DOHH2 (cell line): ENCODE measurements around the gene TMEM140.

ENCODE experiments used
- H3F3A ChIP-seq: fragments of 200-600 bp; sonication (generic), shearing (Covaris generic); 2 replicates; pipeline ENCODE4 v1.6.0; 2016; ENCODE audit warnings: antibody characterized with exemption, mild to moderate bottlenecking; ENCODE audit not compliant: control insufficient read depth, insufficient read depth
- H3K27ac ChIP-seq: fragments of 200-600 bp; sonication (generic); 2 replicates; pipeline ENCODE4 v1.5.1; 2014; ENCODE audit warnings: low read depth, mild to moderate bottlenecking, low read length, moderate library complexity
- H3K27me3 ChIP-seq: fragments of 200-600 bp; sonication (generic); 2 replicates; pipeline ENCODE4 v1.6.1; 2014; ENCODE audit warnings: mild to moderate bottlenecking, low read length, mixed read lengths; ENCODE audit not compliant: control insufficient read depth
- H3K36me3 ChIP-seq: fragments of 200-600 bp; sonication (generic); 2 replicates; pipeline ENCODE4 v1.6.1; 2014; ENCODE audit warnings: mild to moderate bottlenecking, low read length, moderate library complexity, mixed read lengths; ENCODE audit not compliant: control insufficient read depth
- H3K4me1 ChIP-seq: fragments of 200-600 bp; sonication (generic); 2 replicates; pipeline ENCODE4 v1.6.1; 2014; ENCODE audit warnings: mild to moderate bottlenecking, low read length, mixed read lengths; ENCODE audit not compliant: control insufficient read depth
- H3K4me2 ChIP-seq: fragments of 200-600 bp; sonication (generic); 2 replicates; pipeline ENCODE4 v1.6.0; 2014; ENCODE audit warnings: mild to moderate bottlenecking, low read length, moderate library complexity
- H3K4me3 ChIP-seq: fragments of 200-600 bp; sonication (generic); 2 replicates; pipeline ENCODE4 v1.5.1; 2014; ENCODE audit warnings: mild to moderate bottlenecking, low read length, mixed read lengths
- H3K79me2 ChIP-seq: fragments of 200-600 bp; sonication (generic); 2 replicates; pipeline ENCODE4 v1.6.1; 2014; ENCODE audit warnings: mild to moderate bottlenecking, low read length, mixed read lengths; ENCODE audit not compliant: control insufficient read depth
- H3K9me2 ChIP-seq: fragments of 200-600 bp; sonication (generic); replicated peaks from 2 replicates; pipeline ENCODE4 v1.6.1; 2014; ENCODE audit warnings: mild to moderate bottlenecking, low read length, mixed read lengths; ENCODE audit not compliant: control insufficient read depth
- H3K9me3 ChIP-seq: fragments of 200-600 bp; sonication (generic); 2 replicates; pipeline ENCODE4 v1.6.1; 2014; ENCODE audit warnings: antibody characterized with exemption, low read length, mixed read lengths; ENCODE audit not compliant: control insufficient read depth, insufficient read depth
- H4K20me1 ChIP-seq: fragments of 200-600 bp; sonication (generic); 2 replicates; pipeline ENCODE4 v1.6.0; 2014; ENCODE audit warnings: low read depth, mild to moderate bottlenecking, antibody characterized with exemption, low read length, moderate library complexity; ENCODE audit not compliant: control insufficient read depth, insufficient read depth
- EZH2phosphoT487 ChIP-seq: fragments of 200-600 bp; sonication (generic); IDR thresholded peaks from 2 replicates; pipeline ENCODE4 v1.6.1; 2017; ENCODE audit warnings: borderline replicate concordance, mild to moderate bottlenecking, antibody characterized with exemption, low read length, moderate library complexity, mixed read lengths
- TF ChIP-seq, protein P1 (sequence below): fragments of 200-600 bp; sonication (generic); IDR thresholded peaks from one replicate; pipeline ENCODE4 v1.5.1; 2014; ENCODE audit warnings: antibody characterized with exemption, mild to moderate bottlenecking, low read depth, low read length; ENCODE audit not compliant: poor library complexity, severe bottlenecking

TMEM140 gene

DNA sequence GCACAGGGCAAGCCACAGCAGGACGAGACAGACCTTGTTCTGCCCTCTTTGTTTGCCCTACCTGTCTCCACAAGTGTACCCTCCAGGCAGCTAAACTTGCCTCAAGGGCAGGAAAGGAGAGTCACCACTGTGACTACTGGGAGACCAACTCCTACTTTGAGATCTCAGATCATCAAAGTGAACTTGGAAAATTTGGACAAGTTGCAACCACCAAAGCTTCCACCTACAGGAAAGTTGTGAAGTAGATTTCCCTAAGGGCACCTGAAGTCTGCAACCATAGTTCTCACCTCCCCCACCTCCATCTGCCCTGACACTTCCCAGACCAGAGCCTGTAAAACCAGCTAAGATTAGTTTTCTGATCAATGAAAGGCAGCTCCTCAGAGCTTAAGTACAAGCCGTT is 66.0 kb downstream of the TMEM140 start:
- Histone ChIP-seq H3K4me1 (peaks cover 23% of the 10 kb centered on the region), H3K79me2 (peaks cover 8% of the 10 kb centered on the region; the same call in 1 of the 2 replicates), H3K9me2 (no peaks in the 10 kb centered on the region), H3K27me3 (no peaks in the 10 kb centered on the region), H3F3A (no peaks in the 10 kb centered on the region), H3K4me2 (no peak overlapping the region), H4K20me1 (no peaks in the 10 kb centered on the region), H3K4me3 (no peak overlapping the region), H3K36me3 (0 out of 2 replicates have a peak, but pooled peaks cover 3% of the 10 kb centered on the region), H3K27ac (no peak overlapping the region), H3K9me3 (no peaks in the 10 kb centered on the region)
- no peak for TF ChIP-seq EZH2phosphoT487
- TF ChIP-seq, protein P1, sequence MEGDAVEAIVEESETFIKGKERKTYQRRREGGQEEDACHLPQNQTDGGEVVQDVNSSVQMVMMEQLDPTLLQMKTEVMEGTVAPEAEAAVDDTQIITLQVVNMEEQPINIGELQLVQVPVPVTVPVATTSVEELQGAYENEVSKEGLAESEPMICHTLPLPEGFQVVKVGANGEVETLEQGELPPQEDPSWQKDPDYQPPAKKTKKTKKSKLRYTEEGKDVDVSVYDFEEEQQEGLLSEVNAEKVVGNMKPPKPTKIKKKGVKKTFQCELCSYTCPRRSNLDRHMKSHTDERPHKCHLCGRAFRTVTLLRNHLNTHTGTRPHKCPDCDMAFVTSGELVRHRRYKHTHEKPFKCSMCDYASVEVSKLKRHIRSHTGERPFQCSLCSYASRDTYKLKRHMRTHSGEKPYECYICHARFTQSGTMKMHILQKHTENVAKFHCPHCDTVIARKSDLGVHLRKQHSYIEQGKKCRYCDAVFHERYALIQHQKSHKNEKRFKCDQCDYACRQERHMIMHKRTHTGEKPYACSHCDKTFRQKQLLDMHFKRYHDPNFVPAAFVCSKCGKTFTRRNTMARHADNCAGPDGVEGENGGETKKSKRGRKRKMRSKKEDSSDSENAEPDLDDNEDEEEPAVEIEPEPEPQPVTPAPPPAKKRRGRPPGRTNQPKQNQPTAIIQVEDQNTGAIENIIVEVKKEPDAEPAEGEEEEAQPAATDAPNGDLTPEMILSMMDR: no peak

DNA sequence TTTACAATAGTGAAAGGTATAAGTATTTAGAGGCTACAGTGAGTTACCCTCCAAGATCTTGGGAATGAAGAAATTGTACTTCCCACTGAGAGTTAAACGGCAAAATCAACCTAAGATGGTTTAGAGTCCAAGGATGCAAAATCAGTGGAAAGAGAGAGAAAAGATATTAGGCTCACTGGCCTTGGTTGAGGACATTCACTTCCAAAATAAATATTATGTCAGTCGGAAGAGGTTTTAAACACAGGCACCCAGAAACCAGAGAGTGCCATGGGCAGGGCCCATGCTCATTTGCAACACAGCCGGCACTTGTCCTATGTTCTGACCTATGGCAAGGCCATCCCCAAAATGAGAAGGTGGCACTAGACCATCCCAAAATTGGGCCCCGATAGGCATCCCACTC is 67.3 kb downstream of the TMEM140 start:
- Histone ChIP-seq H3K27me3 (0 out of 2 replicates have a peak, but pooled peaks cover 2% of the 10 kb centered on the region), H3K4me2 (no peak overlapping the region), H3K36me3 (no peaks in the 10 kb centered on the region), H3K9me2 (no peaks in the 10 kb centered on the region), H3K27ac (no peak overlapping the region), H3K9me3 (no peaks in the 10 kb centered on the region), H3K79me2 (peaks cover 7% of the 10 kb centered on the region; the same call in 1 of the 2 replicates), H4K20me1 (no peaks in the 10 kb centered on the region), H3K4me1 (peaks cover 11% of the 10 kb centered on the region), H3F3A (no peaks in the 10 kb centered on the region), H3K4me3 (no peak overlapping the region)
- TF ChIP-seq, protein P1: no peak
- TF ChIP-seq EZH2phosphoT487: no peak

DNA sequence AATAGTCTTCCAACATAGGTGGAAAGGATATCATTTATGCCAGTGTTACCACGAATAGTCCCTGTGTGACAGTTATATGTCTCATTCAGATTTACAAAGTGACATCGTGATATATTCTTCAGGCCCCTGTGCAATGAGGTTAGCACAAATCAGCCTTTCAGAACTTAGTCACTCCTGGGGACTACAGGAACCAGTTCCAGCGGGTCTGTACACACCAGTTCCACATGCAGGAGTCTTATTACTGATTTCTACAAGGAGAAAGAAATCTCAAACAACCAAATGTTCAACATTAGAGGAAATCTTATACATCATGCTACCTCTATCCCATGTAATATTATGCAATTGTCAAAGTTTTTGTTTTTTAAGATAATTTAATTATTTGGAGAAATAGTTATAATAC is 67.8 kb downstream of the TMEM140 start:
- no peak overlapping the region for H3K4me3 ChIP-seq
- no peaks in the 10 kb centered on the region for H3K9me2 ChIP-seq
- H3K79me2 ChIP-seq: peaks cover 3% of the 10 kb centered on the region; the same call in 1 of the 2 replicates
- no peaks in the 10 kb centered on the region for H3K9me3 ChIP-seq
- 0 out of 2 replicates have a peak, but pooled peaks cover 2% of the 10 kb centered on the region for H3K27me3 ChIP-seq
- no peak overlapping the region for H3K27ac ChIP-seq
- H4K20me1 ChIP-seq: no peaks in the 10 kb centered on the region
- H3F3A ChIP-seq: no peaks in the 10 kb centered on the region
- H3K4me1 ChIP-seq: peaks cover 6% of the 10 kb centered on the region
- no peak overlapping the region for H3K4me2 ChIP-seq
- no peaks in the 10 kb centered on the region for H3K36me3 ChIP-seq
- TF ChIP-seq, protein P1: no peak
- TF ChIP-seq EZH2phosphoT487: no peak
